ENCODE data around the gene PTPRN2. TPM values are rescaled to one million over a fixed set of nuclear protein-coding genes. Genes with fewer than 3 reads are reported as not detected.

PTPRN2 gene
- total and polyA plus RNA-seq, 2 of the 13 experiments (the other 11 are each of a cell fraction or from before 2014, with no cell fraction given): 2.5 to 24.2 TPM

DNA sequence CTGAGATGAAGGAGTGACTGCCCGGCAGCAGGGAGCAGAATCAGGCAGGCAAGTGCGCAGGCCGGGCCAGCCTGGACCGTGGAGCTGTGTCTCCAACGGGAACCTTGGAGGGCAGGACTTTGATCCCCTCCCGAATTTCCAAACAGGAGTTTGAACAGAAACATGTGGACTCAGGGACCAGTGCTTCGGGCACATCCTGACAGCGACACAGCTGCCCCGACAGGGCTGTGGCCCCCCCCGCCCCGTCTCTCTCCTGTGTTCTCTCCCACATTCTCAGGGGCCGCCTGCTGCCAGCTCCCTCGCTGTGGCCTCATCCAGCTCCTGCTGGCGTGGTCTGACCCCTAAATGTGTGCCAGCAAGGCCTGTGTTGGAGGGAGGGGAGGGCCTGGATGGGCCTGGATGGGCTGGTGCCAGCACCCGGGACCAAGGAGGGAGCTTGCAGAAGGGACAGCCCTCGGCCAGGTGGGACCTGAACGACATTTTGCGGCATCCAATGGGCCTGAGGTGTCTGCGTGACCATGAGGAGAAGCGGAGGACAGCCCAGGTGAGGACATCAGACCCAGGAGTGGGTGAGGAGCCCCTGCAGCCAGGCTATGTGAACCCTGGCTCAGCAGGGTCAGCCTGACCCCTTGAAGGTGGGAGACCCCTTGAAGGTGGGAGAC, 1027.9 kb downstream of the PTPRN2 start (continued):
- TF ChIP-seq ZNF263 (CRISPR knock-in tag; IDR thresholded peaks at IDR 0.05): peak; percentile 38; the same call in 1 of the 2 replicates
- TF ChIP-seq ZNF530 (CRISPR knock-in tag; IDR thresholded peaks at IDR 0.05; ENCODE audit: low read depth): no peak
- TF ChIP-seq, protein P1, sequence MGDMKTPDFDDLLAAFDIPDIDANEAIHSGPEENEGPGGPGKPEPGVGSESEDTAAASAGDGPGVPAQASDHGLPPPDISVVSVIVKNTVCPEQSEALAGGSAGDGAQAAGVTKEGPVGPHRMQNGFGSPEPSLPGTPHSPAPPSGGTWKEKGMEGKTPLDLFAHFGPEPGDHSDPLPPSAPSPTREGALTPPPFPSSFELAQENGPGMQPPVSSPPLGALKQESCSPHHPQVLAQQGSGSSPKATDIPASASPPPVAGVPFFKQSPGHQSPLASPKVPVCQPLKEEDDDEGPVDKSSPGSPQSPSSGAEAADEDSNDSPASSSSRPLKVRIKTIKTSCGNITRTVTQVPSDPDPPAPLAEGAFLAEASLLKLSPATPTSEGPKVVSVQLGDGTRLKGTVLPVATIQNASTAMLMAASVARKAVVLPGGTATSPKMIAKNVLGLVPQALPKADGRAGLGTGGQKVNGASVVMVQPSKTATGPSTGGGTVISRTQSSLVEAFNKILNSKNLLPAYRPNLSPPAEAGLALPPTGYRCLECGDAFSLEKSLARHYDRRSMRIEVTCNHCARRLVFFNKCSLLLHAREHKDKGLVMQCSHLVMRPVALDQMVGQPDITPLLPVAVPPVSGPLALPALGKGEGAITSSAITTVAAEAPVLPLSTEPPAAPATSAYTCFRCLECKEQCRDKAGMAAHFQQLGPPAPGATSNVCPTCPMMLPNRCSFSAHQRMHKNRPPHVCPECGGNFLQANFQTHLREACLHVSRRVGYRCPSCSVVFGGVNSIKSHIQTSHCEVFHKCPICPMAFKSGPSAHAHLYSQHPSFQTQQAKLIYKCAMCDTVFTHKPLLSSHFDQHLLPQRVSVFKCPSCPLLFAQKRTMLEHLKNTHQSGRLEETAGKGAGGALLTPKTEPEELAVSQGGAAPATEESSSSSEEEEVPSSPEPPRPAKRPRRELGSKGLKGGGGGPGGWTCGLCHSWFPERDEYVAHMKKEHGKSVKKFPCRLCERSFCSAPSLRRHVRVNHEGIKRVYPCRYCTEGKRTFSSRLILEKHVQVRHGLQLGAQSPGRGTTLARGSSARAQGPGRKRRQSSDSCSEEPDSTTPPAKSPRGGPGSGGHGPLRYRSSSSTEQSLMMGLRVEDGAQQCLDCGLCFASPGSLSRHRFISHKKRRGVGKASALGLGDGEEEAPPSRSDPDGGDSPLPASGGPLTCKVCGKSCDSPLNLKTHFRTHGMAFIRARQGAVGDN (CRISPR knock-in tag; IDR thresholded peaks at IDR 0.05): peak; percentile 57
- TF ChIP-seq SMAD9 (CRISPR knock-in tag; IDR thresholded peaks at IDR 0.05): no peak
- TF ChIP-seq ZNF780A (CRISPR knock-in tag; IDR thresholded peaks at IDR 0.05): no peak
- TF ChIP-seq ZNF678 (CRISPR knock-in tag; IDR thresholded peaks at IDR 0.05): no peak
- no peak for TF ChIP-seq HMG20B (CRISPR knock-in tag; conservative IDR thresholded peaks at IDR 0.05)
- TF ChIP-seq ZNF564 (CRISPR knock-in tag; IDR thresholded peaks at IDR 0.05): no peak
- TF ChIP-seq SIX1 (CRISPR knock-in tag; IDR thresholded peaks at IDR 0.05; ENCODE audit: borderline replicate concordance): no peak
- TF ChIP-seq RXRB (CRISPR knock-in tag; IDR thresholded peaks at IDR 0.05; ENCODE audit: borderline replicate concordance): peak; percentile 52; the same call in 1 of the 2 replicates
- no peak for TF ChIP-seq PPARG (CRISPR knock-in tag; conservative IDR thresholded peaks at IDR 0.05)
- 0 out of 2 replicates have a peak, but pooled peaks have one; percentile 9 for TF ChIP-seq BCL6 (CRISPR knock-in tag; IDR thresholded peaks at IDR 0.05)
- TF ChIP-seq, protein P2, sequence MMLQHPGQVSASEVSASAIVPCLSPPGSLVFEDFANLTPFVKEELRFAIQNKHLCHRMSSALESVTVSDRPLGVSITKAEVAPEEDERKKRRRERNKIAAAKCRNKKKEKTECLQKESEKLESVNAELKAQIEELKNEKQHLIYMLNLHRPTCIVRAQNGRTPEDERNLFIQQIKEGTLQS (CRISPR knock-in tag; IDR thresholded peaks at IDR 0.05): no peak
- no peak for TF ChIP-seq PAF1 (CRISPR knock-in tag; IDR thresholded peaks at IDR 0.05)
- 0 out of 2 replicates have a peak, but pooled peaks have one; percentile 33 for TF ChIP-seq SP4 (CRISPR knock-in tag; IDR thresholded peaks at IDR 0.05)
- no peak for TF ChIP-seq TSC22D2 (CRISPR knock-in tag; IDR thresholded peaks at IDR 0.05; ENCODE audit: borderline replicate concordance)
- TF ChIP-seq ZFYVE20 (CRISPR knock-in tag; IDR thresholded peaks at IDR 0.05; ENCODE audit: borderline replicate concordance, low read depth): no peak
- TF ChIP-seq ZNF672 (CRISPR knock-in tag; IDR thresholded peaks at IDR 0.05): no peak
- peak; percentile 14 for TF ChIP-seq CBX1 (IDR thresholded peaks at IDR 0.05; ENCODE audit: low read depth)
- no peak for TF ChIP-seq ZNF24 (IDR thresholded peaks at IDR 0.05)
- TF ChIP-seq, protein P3, sequence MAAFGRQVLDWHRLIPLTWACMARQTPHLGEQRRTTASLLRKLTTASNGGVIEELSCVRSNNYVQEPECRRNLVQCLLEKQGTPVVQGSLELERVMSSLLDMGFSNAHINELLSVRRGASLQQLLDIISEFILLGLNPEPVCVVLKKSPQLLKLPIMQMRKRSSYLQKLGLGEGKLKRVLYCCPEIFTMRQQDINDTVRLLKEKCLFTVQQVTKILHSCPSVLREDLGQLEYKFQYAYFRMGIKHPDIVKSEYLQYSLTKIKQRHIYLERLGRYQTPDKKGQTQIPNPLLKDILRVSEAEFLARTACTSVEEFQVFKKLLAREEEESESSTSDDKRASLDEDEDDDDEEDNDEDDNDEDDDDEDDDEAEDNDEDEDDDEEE (CRISPR knock-in tag; IDR thresholded peaks at IDR 0.05): no peak
- no peak for TF ChIP-seq ZBTB7A (CRISPR knock-in tag; IDR thresholded peaks at IDR 0.05)
- TF ChIP-seq GATAD1 (CRISPR knock-in tag; IDR thresholded peaks at IDR 0.05): no peak
- TF ChIP-seq ARNTL (CRISPR knock-in tag; IDR thresholded peaks at IDR 0.05): no peak
- peak; percentile 62; the same call in 1 of the 2 replicates for TF ChIP-seq NCOR1 (IDR thresholded peaks at IDR 0.05; ENCODE audit: borderline replicate concordance, low read length)
- no peak for TF ChIP-seq ZNF326 (CRISPR knock-in tag; IDR thresholded peaks at IDR 0.05; ENCODE audit: borderline replicate concordance)
